Activated CD4-positive, alpha-beta T cell treated with anti-CD3 and anti-CD28 coated beads for 1 hour (primary cell): ENCODE measurements around the gene CORIN.
"Not testable (repeated sequence)": the region's sequence is repeated elsewhere in the genome, so short reads cannot be mapped to it uniquely, and the experiment has no call there.

Source experiments
- DNase-seq: peaks from one replicate; pipeline ENCODE4 v3.0.0-alpha.2; 2020

The CORIN gene

GRCh38 chr4:47718696-47719095, 119.2 kb downstream of the CORIN start:
- no peak for DNase-seq

- no peak for DNase-seq
Measured at GRCh38 chr4:47717188-47717587, 120.7 kb downstream of the CORIN start.

GRCh38 chr4:47715716-47716416, 122.0 kb downstream of the CORIN start:
- no peak for DNase-seq

- DNase-seq: no peak
Measured at GRCh38 chr4:47714269-47714668, 123.6 kb downstream of the CORIN start.

GRCh38 chr4:47713129-47713834, 124.6 kb downstream of the CORIN start:
- no peak for DNase-seq

- no peak for DNase-seq
Measured at GRCh38 chr4:47711646-47712045, 126.2 kb downstream of the CORIN start.

GRCh38 chr4:47711183-47711582, 126.7 kb downstream of the CORIN start:
- no peak for DNase-seq

GRCh38 chr4:47706352-47706751, 131.5 kb downstream of the CORIN start:
- not testable (repeated sequence) for DNase-seq

- DNase-seq: no peak
Measured at GRCh38 chr4:47705326-47705981, 132.4 kb downstream of the CORIN start.

- no peak for DNase-seq
Measured at GRCh38 chr4:47704693-47705325, 133.1 kb downstream of the CORIN start.

GRCh38 chr4:47703956-47704355, 133.9 kb downstream of the CORIN start:
- DNase-seq: no peak

- no peak for DNase-seq
Measured at GRCh38 chr4:47703008-47703407, 134.9 kb downstream of the CORIN start.

- no peak for DNase-seq
Measured at GRCh38 chr4:47701286-47701685, 136.6 kb downstream of the CORIN start.

GRCh38 chr4:47698837-47699236, 139.0 kb downstream of the CORIN start:
- no peak for DNase-seq

GRCh38 chr4:47696823-47697222, 141.0 kb downstream of the CORIN start:
- DNase-seq: no peak

- DNase-seq: no peak
Measured at GRCh38 chr4:47695260-47695659, 142.6 kb downstream of the CORIN start.

- DNase-seq: no peak
Measured at GRCh38 chr4:47694322-47694721, 143.5 kb downstream of the CORIN start.

- DNase-seq: no peak
Measured at GRCh38 chr4:47692691-47693090, 145.2 kb downstream of the CORIN start.

GRCh38 chr4:47691757-47692383, 146.0 kb downstream of the CORIN start:
- DNase-seq: not testable (repeated sequence)

GRCh38 chr4:47690611-47691010, 147.3 kb downstream of the CORIN start:
- no peak for DNase-seq

- peak; percentile 40 for DNase-seq
Measured at GRCh38 chr4:47686294-47686872, 151.5 kb downstream of the CORIN start.

- no peak for DNase-seq
Measured at GRCh38 chr4:47675806-47676205, 162.1 kb downstream of the CORIN start.

- DNase-seq: no peak
Measured at GRCh38 chr4:47674144-47674543, 163.7 kb downstream of the CORIN start.
